Thymus (tissue), 11 donors: Measurements from ENCODE around the gene PRSS48. TPM values are rescaled to one million over a fixed set of nuclear protein-coding genes. Genes with fewer than 3 reads are reported as not detected.
"Not testable (repeated sequence)": the region's sequence is repeated elsewhere in the genome, so short reads cannot be mapped to it uniquely, and the experiment has no call there.

Experiments
- DNase-seq, 9 donors: peaks; one replicate each; pipeline ENCODE4 v3.0.0-alpha.2; 2013; ENCODE audit warnings: low spot score in 9 of 9, low read depth in 6 of 9, missing footprints in 1 of 9
- H3K27ac ChIP-seq, 2 donors: one replicate each; pipeline ENCODE4 v1.5.1; 2013; ENCODE audit warnings: control low read depth in 1 of 2, low read depth in 1 of 2, low read length in 1 of 2, mild to moderate bottlenecking in 1 of 2, moderate library complexity in 1 of 2
- H3K27me3 ChIP-seq, 2 donors: one replicate each; pipeline ENCODE4 v1.5.1; 2013; ENCODE audit warnings: low read length in 1 of 2; ENCODE audit not compliant: control insufficient read depth in 2 of 2, insufficient read depth in 1 of 2
- H3K36me3 ChIP-seq, 2 donors: one replicate each; pipeline ENCODE4 v1.5.1; 2013; ENCODE audit warnings: low read length in 1 of 2, mild to moderate bottlenecking in 1 of 2, moderate library complexity in 1 of 2; ENCODE audit not compliant: control insufficient read depth in 2 of 2, insufficient read depth in 2 of 2
- H3K4me1 ChIP-seq, 2 donors: one replicate each; pipeline ENCODE4 v1.5.1; 2013; ENCODE audit warnings: low read length in 2 of 2; ENCODE audit not compliant: control insufficient read depth in 2 of 2, insufficient read depth in 2 of 2
- H3K4me3 ChIP-seq, 2 donors: one replicate each; pipeline ENCODE4 v1.5.1; 2013; ENCODE audit warnings: low read length in 2 of 2, control low read depth in 1 of 2, mild to moderate bottlenecking in 1 of 2
- H3K9me3 ChIP-seq, 2 donors: one replicate each; pipeline ENCODE4 v1.5.1; 2013; ENCODE audit warnings: low read length in 1 of 2, mild to moderate bottlenecking in 1 of 2; ENCODE audit not compliant: control insufficient read depth in 2 of 2, insufficient read depth in 1 of 2
- WGBS: extraction: QIAGEN DNeasy Blood & Tissue Kit; methylation state at CpG from one replicate; pipeline ENCODE4 v1.1.7; 2013; 5-methylcytosine and 5-hydroxymethylcytosine counted together
- polyA plus RNA-seq: library from polyadenylated mRNA; stranded (reverse); fragments of 200-250 nt; gene quantifications from one replicate; pipeline ENCODE4 v1.2.3, GENCODE V29; 2013
- total RNA-seq: library from RNA; stranded (reverse); fragments of 120-200 nt; gene quantifications from one replicate; pipeline ENCODE4 v1.2.4, GENCODE V29; 2013
- donor health status: healthy.

PRSS48 gene
- total and polyA plus RNA-seq, 2 donors, result 0.07 TPM; not detected in 1

DNA sequence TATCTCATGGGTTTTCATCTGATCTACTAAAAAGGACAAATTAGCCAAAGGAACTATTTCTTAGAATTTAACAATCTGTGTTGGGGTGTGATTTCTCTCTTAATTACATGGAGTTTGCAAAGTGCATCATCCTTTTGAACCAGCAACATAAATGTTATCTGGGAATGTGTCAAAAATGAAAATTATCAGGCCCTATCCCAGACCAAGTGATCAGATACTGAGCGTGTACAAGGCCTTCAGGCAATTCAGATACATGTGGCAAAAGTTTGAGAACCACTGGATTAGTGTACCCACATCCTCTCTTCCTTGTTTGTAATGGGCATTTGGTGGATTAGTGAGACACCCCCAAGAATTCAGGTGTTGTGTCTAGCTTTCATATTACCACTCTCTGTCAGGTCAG lies 44.6 kb downstream of the PRSS48 start:
- WGBS, result 93% methylated on average over 1 of the region's 1 CpG
- H3K9me3 ChIP-seq, result no peaks in the 10 kb centered on the region
- H3K27me3 ChIP-seq, result peaks cover 33 to 48% of the 10 kb centered on the region in 2 donors
- no peak for DNase-seq
- H3K36me3 ChIP-seq, result no peaks in the 10 kb centered on the region
- H3K4me1 ChIP-seq, result no peaks in the 10 kb centered on the region
- H3K27ac ChIP-seq, result no peak overlapping the region
- no peak overlapping the region for H3K4me3 ChIP-seq

GRCh38 chr4:151322161-151322560 lies 45.2 kb downstream of the PRSS48 start:
- WGBS, result 97% methylated on average over 4 of the region's 4 CpGs
- H3K27me3 ChIP-seq, result peaks cover 39 to 54% of the 10 kb centered on the region in 2 donors
- H3K27ac ChIP-seq, H3K36me3 ChIP-seq, H3K9me3 ChIP-seq, DNase-seq, H3K4me1 ChIP-seq, H3K4me3 ChIP-seq: not testable (repeated sequence)

GRCh38 chr4:151322570-151322969 lies 45.6 kb downstream of the PRSS48 start:
- DNase-seq, result no peak

GRCh38 chr4:151323667-151324066 lies 46.7 kb downstream of the PRSS48 start:
- 97% methylated on average over 1 of the region's 1 CpG for WGBS
- DNase-seq, result no peak
- H3K36me3 ChIP-seq, result no peaks in the 10 kb centered on the region
- no peaks in the 10 kb centered on the region for H3K9me3 ChIP-seq
- H3K4me3 ChIP-seq, result no peak overlapping the region
- H3K4me1 ChIP-seq, result no peaks in the 10 kb centered on the region
- H3K27ac ChIP-seq, result no peak overlapping the region
- peaks cover 39 to 64% of the 10 kb centered on the region in 2 donors for H3K27me3 ChIP-seq

More at GRCh38 chr4:151322570-151322969, 45.6 kb downstream of the PRSS48 start:
- peaks cover 39 to 57% of the 10 kb centered on the region in 2 donors for H3K27me3 ChIP-seq
- no peak overlapping the region for H3K27ac ChIP-seq
- no peaks in the 10 kb centered on the region for H3K4me1 ChIP-seq
- H3K9me3 ChIP-seq, result no peaks in the 10 kb centered on the region
- H3K4me3 ChIP-seq, result no peak overlapping the region
- no peaks in the 10 kb centered on the region for H3K36me3 ChIP-seq

- peaks cover 39 to 64% of the 10 kb centered on the region in 2 donors for H3K27me3 ChIP-seq
- 55% methylated on average over 12 of the region's 12 CpGs for WGBS
- no peak for DNase-seq
- no peaks in the 10 kb centered on the region for H3K4me1 ChIP-seq
- H3K36me3 ChIP-seq, result no peaks in the 10 kb centered on the region
- no peak overlapping the region for H3K27ac ChIP-seq
- H3K9me3 ChIP-seq, result no peaks in the 10 kb centered on the region
- peak overlapping the region in 1 of 2 donors; percentile 15 for H3K4me3 ChIP-seq
Measured at GRCh38 chr4:151324124-151324751, 47.3 kb downstream of the PRSS48 start.

GRCh38 chr4:151324752-151325110 lies 47.8 kb downstream of the PRSS48 start:
- WGBS, result 7% methylated on average over 21 of the region's 21 CpGs
- Histone ChIP-seq H3K27ac (no peak overlapping the region), H3K36me3 (no peaks in the 10 kb centered on the region), H3K9me3 (no peaks in the 10 kb centered on the region), H3K27me3 (peaks cover 39 to 64% of the 10 kb centered on the region in 2 donors), H3K4me3 (peak overlapping the region; percentile 15 to 42), H3K4me1 (no peaks in the 10 kb centered on the region)
- no peak for DNase-seq

GRCh38 chr4:151325111-151325948 lies 48.4 kb downstream of the PRSS48 start, which contains the start of gene SH3D19:
Gene SH3D19, minus strand, starts transcription at chr4:151325605. Its CDS starts 253 bp downstream, at chr4:151325352.
- peaks cover 39 to 64% of the 10 kb centered on the region in 2 donors for H3K27me3 ChIP-seq
- H3K27ac ChIP-seq, result peak within 1 kb of the TSS in 1 of 2 donors; percentile 13
- H3K9me3 ChIP-seq, result no peaks in the 10 kb centered on the region
- no peaks in the 10 kb centered on the region for H3K4me1 ChIP-seq
- peak in 1 of 9 donors; percentile 3 for DNase-seq
- peak within 1 kb of the TSS; percentile 15 to 42 for H3K4me3 ChIP-seq
- H3K36me3 ChIP-seq, result no peaks in the 10 kb centered on the region
- WGBS, result 2% methylated on average over 88 of the region's 88 CpGs

DNA sequence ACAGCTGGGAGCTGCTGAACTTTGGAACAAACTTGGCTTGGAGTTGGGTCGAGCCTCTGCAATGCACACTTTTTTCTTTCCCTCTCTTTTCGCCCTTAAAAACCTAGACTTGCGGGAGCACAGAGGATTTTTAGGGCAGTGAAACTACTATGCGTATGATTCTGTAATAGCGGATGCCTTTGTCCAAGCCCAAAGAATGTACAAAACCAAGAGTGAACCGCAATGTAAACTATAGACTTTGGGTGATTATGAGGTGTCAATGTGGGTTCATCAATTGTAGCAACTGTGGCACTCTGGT lies 48.9 kb downstream of the PRSS48 start:
- no peak for DNase-seq
- Histone ChIP-seq H3K4me3 (no peak overlapping the region), H3K27me3 (peaks cover 39 to 63% of the 10 kb centered on the region in 2 donors), H3K36me3 (no peaks in the 10 kb centered on the region), H3K4me1 (no peaks in the 10 kb centered on the region), H3K9me3 (no peaks in the 10 kb centered on the region), H3K27ac (no peak overlapping the region)
- 71% methylated on average over 6 of the region's 6 CpGs for WGBS

GRCh38 chr4:151329217-151330007 lies 52.5 kb downstream of the PRSS48 start:
- Histone ChIP-seq H3K4me3 (no peak overlapping the region), H3K9me3 (no peaks in the 10 kb centered on the region), H3K4me1 (no peaks in the 10 kb centered on the region), H3K27me3 (peaks cover 28 to 36% of the 10 kb centered on the region in 2 donors), H3K36me3 (no peaks in the 10 kb centered on the region), H3K27ac (no peak overlapping the region)
- no peak for DNase-seq
- WGBS, result 97% methylated on average over 4 of the region's 4 CpGs
